WTC11 (cell line): ENCODE measurements around the gene ZNF613. TPM values are rescaled to one million over a fixed set of nuclear protein-coding genes. Genes with fewer than 3 reads are reported as not detected.

Experiments used
- ATAC-seq: fragments of 200-7000 bp; cut with Tn5 transposase; 2 replicates; pipeline ENCODE4 v1.10.0; 2021; ENCODE audit warnings: mild to moderate bottlenecking, moderate library complexity
- CTCF ChIA-PET: fragments of 300-600 bp; sonication (Branson Sonifier 250); formaldehyde crosslinking; loops from one replicate; lab custom pipeline; 2021; ENCODE audit warnings: antibody characterized with exemption; lab: Charles Lee
- POLR2A ChIA-PET: fragments of 350-600 bp; sonication (Branson Sonifier 250); formaldehyde crosslinking; loops from one replicate; lab custom pipeline; 2021; ENCODE audit warnings: antibody characterized with exemption; lab: Charles Lee
- DNase-seq: peaks from one replicate; pipeline ENCODE4 v3.0.0; 2021; ENCODE audit warnings: low spot score
- H3K27ac Mint-ChIP-seq: 2 replicates; pipeline ENCODE4 v1.8.0; 2021; ENCODE audit warnings: mixed read lengths
- H3K27me3 Mint-ChIP-seq: 2 replicates; pipeline ENCODE4 v1.8.0; 2021; ENCODE audit warnings: low read depth, mild to moderate bottlenecking, moderate library complexity, mixed read lengths
- H3K36me3 Mint-ChIP-seq: 2 replicates; pipeline ENCODE4 v1.8.0; 2021; ENCODE audit warnings: mixed read lengths
- H3K4me1 Mint-ChIP-seq: 2 replicates; pipeline ENCODE4 v1.8.0; 2022; ENCODE audit warnings: mixed read lengths
- H3K4me3 Mint-ChIP-seq: 2 replicates; pipeline ENCODE4 v1.8.0; 2021; ENCODE audit warnings: mild to moderate bottlenecking, moderate library complexity, mixed read lengths
- H3K9me3 Mint-ChIP-seq: 2 replicates; pipeline ENCODE4 v1.8.0; 2021; ENCODE audit warnings: mixed read lengths
- CBFB ChIP-seq: sonication (generic); formaldehyde crosslinking; IDR thresholded peaks from 2 replicates; pipeline ENCODE4 v1.8.1; 2022; ENCODE audit warnings: mild to moderate bottlenecking, low read depth, missing genetic modification reagents
- FOXK1 ChIP-seq: sonication (generic); formaldehyde crosslinking; IDR thresholded peaks from 2 replicates; pipeline ENCODE4 v1.8.0; 2022; ENCODE audit warnings: mild to moderate bottlenecking, moderate library complexity, missing genetic modification reagents
- NFE2L1 ChIP-seq: sonication (generic); formaldehyde crosslinking; IDR thresholded peaks from 2 replicates; pipeline ENCODE4 v1.8.1; 2023; ENCODE audit warnings: missing genetic modification reagents
- NR3C1 ChIP-seq: sonication (generic); formaldehyde crosslinking; conservative IDR thresholded peaks from 2 replicates; pipeline ENCODE4 v1.8.1; 2023; ENCODE audit warnings: low read depth, mild to moderate bottlenecking, missing genetic modification reagents
- TEAD1 ChIP-seq: sonication (generic); formaldehyde crosslinking; IDR thresholded peaks from 2 replicates; pipeline ENCODE4 v1.8.0; 2022; ENCODE audit warnings: mild to moderate bottlenecking, missing genetic modification reagents
- TP53 ChIP-seq: sonication (generic); formaldehyde crosslinking; IDR thresholded peaks from 2 replicates; pipeline ENCODE4 v1.8.1; 2023; ENCODE audit warnings: mild to moderate bottlenecking, missing genetic modification reagents
- ZNF219 ChIP-seq: sonication (generic); formaldehyde crosslinking; IDR thresholded peaks from 2 replicates; pipeline ENCODE4 v1.8.0; 2023; ENCODE audit warnings: missing genetic modification reagents, mild to moderate bottlenecking, borderline replicate concordance
- total RNA-seq: library from RNA; stranded (reverse); gene quantifications from 3 replicates; pipeline ENCODE4 v1.2.3, GENCODE V29; 2021
- TF ChIP-seq, protein P1 (sequence below): sonication (generic); formaldehyde crosslinking; IDR thresholded peaks from 2 replicates; pipeline ENCODE4 v1.8.1; 2023; ENCODE audit warnings: mild to moderate bottlenecking, missing genetic modification reagents, moderate library complexity
- TF ChIP-seq, protein P2 (sequence below): fragments of 250-450 bp; sonication (Bioruptor Pico); IDR thresholded peaks from 2 replicates; pipeline ENCODE4 v1.9.0; 2021; ENCODE audit warnings: mild to moderate bottlenecking, borderline replicate concordance
- TF ChIP-seq, protein P3 (sequence below): sonication (generic); formaldehyde crosslinking; IDR thresholded peaks from 2 replicates; pipeline ENCODE4 v1.8.1; 2022; ENCODE audit warnings: mild to moderate bottlenecking, moderate library complexity, missing genetic modification reagents
- TF ChIP-seq, protein P4 (sequence below): sonication (generic); formaldehyde crosslinking; IDR thresholded peaks from 2 replicates; pipeline ENCODE4 v1.8.0; 2022; ENCODE audit warnings: mild to moderate bottlenecking, missing genetic modification reagents
- TF ChIP-seq, protein P5 (sequence below): fragments of 250-450 bp; sonication (Bioruptor Pico); IDR thresholded peaks from 2 replicates; pipeline ENCODE4 v1.9.0; 2021; ENCODE audit warnings: mild to moderate bottlenecking

ZNF613 gene
- total RNA-seq, 1 experiment from 2014 or later = 13.7 TPM

DNA sequence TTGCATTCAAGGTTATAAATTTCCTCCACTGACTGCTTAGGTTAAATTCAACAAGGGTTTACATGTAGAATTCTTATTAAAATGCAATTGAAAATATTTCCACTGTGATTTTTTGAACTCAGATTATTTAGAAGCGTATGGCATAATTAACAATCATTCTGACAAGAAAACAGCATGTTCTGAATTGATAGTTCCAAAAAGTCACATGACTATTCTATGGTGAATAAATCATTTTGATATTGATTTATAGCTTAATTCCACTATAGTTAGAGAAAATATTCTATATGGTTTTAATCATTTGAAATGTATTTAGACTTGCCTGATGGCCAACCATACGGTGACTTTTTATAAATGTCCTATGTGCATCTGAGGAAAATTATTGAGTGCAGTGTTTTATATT, 42.6 kb upstream of the ZNF613 start:
- Mint-ChIP-seq H3K27me3 (peaks cover 3% of the 10 kb centered on the region; the same call in 1 of the 2 replicates), H3K27ac (no peak overlapping the region)
- POLR2A ChIA-PET = no interaction called here

More for the DNA sequence above, 42.6 kb upstream of the ZNF613 start:
- no peak for DNase-seq
- H3K36me3 Mint-ChIP-seq = peaks cover 94% of the 10 kb centered on the region
- TF ChIP-seq, protein P1, sequence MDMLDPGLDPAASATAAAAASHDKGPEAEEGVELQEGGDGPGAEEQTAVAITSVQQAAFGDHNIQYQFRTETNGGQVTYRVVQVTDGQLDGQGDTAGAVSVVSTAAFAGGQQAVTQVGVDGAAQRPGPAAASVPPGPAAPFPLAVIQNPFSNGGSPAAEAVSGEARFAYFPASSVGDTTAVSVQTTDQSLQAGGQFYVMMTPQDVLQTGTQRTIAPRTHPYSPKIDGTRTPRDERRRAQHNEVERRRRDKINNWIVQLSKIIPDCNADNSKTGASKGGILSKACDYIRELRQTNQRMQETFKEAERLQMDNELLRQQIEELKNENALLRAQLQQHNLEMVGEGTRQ (CRISPR knock-in tag) = no peak
- no peak for TF ChIP-seq NR3C1 (CRISPR knock-in tag)
- no peak for TF ChIP-seq CBFB (CRISPR knock-in tag)
- TF ChIP-seq FOXK1 (CRISPR knock-in tag) = no peak
- TF ChIP-seq, protein P2, sequence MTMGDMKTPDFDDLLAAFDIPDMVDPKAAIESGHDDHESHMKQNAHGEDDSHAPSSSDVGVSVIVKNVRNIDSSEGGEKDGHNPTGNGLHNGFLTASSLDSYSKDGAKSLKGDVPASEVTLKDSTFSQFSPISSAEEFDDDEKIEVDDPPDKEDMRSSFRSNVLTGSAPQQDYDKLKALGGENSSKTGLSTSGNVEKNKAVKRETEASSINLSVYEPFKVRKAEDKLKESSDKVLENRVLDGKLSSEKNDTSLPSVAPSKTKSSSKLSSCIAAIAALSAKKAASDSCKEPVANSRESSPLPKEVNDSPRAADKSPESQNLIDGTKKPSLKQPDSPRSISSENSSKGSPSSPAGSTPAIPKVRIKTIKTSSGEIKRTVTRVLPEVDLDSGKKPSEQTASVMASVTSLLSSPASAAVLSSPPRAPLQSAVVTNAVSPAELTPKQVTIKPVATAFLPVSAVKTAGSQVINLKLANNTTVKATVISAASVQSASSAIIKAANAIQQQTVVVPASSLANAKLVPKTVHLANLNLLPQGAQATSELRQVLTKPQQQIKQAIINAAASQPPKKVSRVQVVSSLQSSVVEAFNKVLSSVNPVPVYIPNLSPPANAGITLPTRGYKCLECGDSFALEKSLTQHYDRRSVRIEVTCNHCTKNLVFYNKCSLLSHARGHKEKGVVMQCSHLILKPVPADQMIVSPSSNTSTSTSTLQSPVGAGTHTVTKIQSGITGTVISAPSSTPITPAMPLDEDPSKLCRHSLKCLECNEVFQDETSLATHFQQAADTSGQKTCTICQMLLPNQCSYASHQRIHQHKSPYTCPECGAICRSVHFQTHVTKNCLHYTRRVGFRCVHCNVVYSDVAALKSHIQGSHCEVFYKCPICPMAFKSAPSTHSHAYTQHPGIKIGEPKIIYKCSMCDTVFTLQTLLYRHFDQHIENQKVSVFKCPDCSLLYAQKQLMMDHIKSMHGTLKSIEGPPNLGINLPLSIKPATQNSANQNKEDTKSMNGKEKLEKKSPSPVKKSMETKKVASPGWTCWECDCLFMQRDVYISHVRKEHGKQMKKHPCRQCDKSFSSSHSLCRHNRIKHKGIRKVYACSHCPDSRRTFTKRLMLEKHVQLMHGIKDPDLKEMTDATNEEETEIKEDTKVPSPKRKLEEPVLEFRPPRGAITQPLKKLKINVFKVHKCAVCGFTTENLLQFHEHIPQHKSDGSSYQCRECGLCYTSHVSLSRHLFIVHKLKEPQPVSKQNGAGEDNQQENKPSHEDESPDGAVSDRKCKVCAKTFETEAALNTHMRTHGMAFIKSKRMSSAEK (CRISPR knock-in tag) = no peak
- TF ChIP-seq, protein P3, sequence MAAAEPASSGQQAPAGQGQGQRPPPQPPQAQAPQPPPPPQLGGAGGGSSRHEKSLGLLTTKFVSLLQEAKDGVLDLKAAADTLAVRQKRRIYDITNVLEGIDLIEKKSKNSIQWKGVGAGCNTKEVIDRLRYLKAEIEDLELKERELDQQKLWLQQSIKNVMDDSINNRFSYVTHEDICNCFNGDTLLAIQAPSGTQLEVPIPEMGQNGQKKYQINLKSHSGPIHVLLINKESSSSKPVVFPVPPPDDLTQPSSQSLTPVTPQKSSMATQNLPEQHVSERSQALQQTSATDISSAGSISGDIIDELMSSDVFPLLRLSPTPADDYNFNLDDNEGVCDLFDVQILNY (CRISPR knock-in tag) = no peak
- no peak for TF ChIP-seq TEAD1 (CRISPR knock-in tag)
- TF ChIP-seq, protein P4, sequence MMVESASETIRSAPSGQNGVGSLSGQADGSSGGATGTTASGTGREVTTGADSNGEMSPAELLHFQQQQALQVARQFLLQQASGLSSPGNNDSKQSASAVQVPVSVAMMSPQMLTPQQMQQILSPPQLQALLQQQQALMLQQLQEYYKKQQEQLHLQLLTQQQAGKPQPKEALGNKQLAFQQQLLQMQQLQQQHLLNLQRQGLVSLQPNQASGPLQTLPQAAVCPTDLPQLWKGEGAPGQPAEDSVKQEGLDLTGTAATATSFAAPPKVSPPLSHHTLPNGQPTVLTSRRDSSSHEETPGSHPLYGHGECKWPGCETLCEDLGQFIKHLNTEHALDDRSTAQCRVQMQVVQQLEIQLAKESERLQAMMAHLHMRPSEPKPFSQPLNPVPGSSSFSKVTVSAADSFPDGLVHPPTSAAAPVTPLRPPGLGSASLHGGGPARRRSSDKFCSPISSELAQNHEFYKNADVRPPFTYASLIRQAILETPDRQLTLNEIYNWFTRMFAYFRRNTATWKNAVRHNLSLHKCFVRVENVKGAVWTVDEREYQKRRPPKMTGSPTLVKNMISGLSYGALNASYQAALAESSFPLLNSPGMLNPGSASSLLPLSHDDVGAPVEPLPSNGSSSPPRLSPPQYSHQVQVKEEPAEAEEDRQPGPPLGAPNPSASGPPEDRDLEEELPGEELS (CRISPR knock-in tag) = no peak
- TF ChIP-seq, protein P5, sequence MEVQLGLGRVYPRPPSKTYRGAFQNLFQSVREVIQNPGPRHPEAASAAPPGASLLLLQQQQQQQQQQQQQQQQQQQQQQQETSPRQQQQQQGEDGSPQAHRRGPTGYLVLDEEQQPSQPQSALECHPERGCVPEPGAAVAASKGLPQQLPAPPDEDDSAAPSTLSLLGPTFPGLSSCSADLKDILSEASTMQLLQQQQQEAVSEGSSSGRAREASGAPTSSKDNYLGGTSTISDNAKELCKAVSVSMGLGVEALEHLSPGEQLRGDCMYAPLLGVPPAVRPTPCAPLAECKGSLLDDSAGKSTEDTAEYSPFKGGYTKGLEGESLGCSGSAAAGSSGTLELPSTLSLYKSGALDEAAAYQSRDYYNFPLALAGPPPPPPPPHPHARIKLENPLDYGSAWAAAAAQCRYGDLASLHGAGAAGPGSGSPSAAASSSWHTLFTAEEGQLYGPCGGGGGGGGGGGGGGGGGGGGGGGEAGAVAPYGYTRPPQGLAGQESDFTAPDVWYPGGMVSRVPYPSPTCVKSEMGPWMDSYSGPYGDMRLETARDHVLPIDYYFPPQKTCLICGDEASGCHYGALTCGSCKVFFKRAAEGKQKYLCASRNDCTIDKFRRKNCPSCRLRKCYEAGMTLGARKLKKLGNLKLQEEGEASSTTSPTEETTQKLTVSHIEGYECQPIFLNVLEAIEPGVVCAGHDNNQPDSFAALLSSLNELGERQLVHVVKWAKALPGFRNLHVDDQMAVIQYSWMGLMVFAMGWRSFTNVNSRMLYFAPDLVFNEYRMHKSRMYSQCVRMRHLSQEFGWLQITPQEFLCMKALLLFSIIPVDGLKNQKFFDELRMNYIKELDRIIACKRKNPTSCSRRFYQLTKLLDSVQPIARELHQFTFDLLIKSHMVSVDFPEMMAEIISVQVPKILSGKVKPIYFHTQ = no peak
- TF ChIP-seq TP53 = no peak
- no peak for TF ChIP-seq NFE2L1
- no peak for TF ChIP-seq ZNF219 (CRISPR knock-in tag)
- peaks cover 47% of the 10 kb centered on the region for H3K9me3 Mint-ChIP-seq
- ATAC-seq = no peak
- no peak overlapping the region for H3K4me3 Mint-ChIP-seq
- H3K4me1 Mint-ChIP-seq = peaks cover 17% of the 10 kb centered on the region
- CTCF ChIA-PET = no interaction called here
